HCT116 (cell line): ENCODE results near the gene DAGLA.

Experiments used
- POLR2A ChIP-seq: IDR thresholded peaks from 2 replicates; pipeline ENCODE4 v1.7.0; 2011; ENCODE audit warnings: borderline replicate concordance; ENCODE audit not compliant: insufficient read depth, insufficient read length; ENCODE audit errors: extremely low read depth
- POLR2AphosphoS5 ChIP-seq: IDR thresholded peaks from 2 replicates; pipeline ENCODE4 v1.6.1; 2011; ENCODE audit warnings: mild to moderate bottlenecking, low read depth, low read length, moderate library complexity
- SRF ChIP-seq: IDR thresholded peaks from 2 replicates; pipeline ENCODE4 v1.6.1; 2012; ENCODE audit warnings: low read depth
- ZNF274 ChIP-seq: fragments of 200-500 bp; sonication (Bioruptor generic); IDR thresholded peaks from 2 replicates; pipeline ENCODE4 v1.6.1; 2014; ENCODE audit warnings: mild to moderate bottlenecking, low read depth, low read length, inconsistent platforms
- TF ChIP-seq, protein P1 (sequence below), 3 experiments: fragments of 200-600 bp in 1 of 3; sonication (generic) in 1 of 3; IDR thresholded peaks in 2 of 3; conservative IDR thresholded peaks in 1 of 3; 2 replicates each; pipeline ENCODE4 v1.5.1; 2012 to 2017; ENCODE audit warnings: low read depth in 2 of 3, low read length in 2 of 3, antibody characterized with exemption in 1 of 3, borderline replicate concordance in 1 of 3, control low read depth in 1 of 3, mild to moderate bottlenecking in 1 of 3, mixed read lengths in 1 of 3, mixed run types in 1 of 3, moderate library complexity in 1 of 3; ENCODE audit not compliant: insufficient read depth in 1 of 3
- TF ChIP-seq, protein P2 (sequence below): IDR thresholded peaks from 2 replicates; pipeline ENCODE4 v1.6.1; 2012

DNA sequence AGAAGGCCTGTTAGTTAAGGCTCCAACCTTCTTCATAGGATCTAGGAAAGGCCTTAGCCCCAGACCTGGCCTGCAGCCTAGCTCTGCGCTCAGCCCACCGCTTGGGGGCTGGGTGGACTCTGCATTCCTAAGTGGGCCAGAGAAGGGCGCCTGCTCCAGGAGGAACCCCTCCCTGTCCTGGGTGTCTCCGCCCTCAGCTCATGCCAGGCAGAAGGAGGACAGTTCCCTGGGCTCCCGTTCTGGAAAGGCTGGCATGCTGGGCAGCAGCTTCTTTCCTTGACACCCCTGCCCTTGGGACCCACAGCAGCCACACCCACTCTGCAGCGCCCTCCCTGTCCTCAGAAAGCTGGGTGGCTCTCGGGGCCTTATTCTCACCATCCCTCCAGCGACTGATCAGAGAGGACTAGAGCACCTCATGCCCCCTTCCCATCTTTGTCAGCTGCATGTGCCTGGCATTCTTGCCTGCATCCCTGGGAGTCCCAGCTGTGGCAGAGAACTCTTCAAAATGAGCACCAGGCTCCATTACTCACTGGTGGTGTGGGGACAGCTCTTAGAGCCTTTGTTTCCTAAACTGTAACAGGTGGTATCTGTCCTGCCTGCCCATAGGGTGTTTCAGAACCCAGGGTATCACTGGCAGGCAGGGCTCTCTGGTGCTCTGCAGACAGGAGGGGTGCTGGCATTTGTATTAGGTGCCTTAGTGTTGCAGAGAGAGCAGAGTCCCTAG lies 51.9 kb downstream of the DAGLA start:
- TF ChIP-seq, protein P1, sequence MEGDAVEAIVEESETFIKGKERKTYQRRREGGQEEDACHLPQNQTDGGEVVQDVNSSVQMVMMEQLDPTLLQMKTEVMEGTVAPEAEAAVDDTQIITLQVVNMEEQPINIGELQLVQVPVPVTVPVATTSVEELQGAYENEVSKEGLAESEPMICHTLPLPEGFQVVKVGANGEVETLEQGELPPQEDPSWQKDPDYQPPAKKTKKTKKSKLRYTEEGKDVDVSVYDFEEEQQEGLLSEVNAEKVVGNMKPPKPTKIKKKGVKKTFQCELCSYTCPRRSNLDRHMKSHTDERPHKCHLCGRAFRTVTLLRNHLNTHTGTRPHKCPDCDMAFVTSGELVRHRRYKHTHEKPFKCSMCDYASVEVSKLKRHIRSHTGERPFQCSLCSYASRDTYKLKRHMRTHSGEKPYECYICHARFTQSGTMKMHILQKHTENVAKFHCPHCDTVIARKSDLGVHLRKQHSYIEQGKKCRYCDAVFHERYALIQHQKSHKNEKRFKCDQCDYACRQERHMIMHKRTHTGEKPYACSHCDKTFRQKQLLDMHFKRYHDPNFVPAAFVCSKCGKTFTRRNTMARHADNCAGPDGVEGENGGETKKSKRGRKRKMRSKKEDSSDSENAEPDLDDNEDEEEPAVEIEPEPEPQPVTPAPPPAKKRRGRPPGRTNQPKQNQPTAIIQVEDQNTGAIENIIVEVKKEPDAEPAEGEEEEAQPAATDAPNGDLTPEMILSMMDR (IDR thresholded peaks at IDR 0.05 in 2 of 3, conservative IDR thresholded peaks at IDR 0.05 in 1 of 3; ENCODE audit: borderline replicate concordance in 1 of 3, insufficient read depth in 1 of 3, low read depth in 2 of 3, low read length in 2 of 3): no peak
- TF ChIP-seq ZNF274 (no peak), SRF (no peak), POLR2A (no peak), POLR2AphosphoS5 (no peak)
- TF ChIP-seq, protein P2, sequence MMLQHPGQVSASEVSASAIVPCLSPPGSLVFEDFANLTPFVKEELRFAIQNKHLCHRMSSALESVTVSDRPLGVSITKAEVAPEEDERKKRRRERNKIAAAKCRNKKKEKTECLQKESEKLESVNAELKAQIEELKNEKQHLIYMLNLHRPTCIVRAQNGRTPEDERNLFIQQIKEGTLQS: no peak
